Adrenal gland (tissue), 12 donors: ENCODE data around the gene RAD51B. TPM values are rescaled to one million over a fixed set of nuclear protein-coding genes. Genes with fewer than 3 reads are reported as not detected.
"Not testable (repeated sequence)": the region's sequence is repeated elsewhere in the genome, so short reads cannot be mapped to it uniquely, and the experiment has no call there.

Source experiments
- DNase-seq, 7 donors: peaks; one replicate each; pipeline ENCODE4 v3.0.0-alpha.2; 2019 to 2020
- H3K27ac ChIP-seq, 5 donors: fragments of 200-600 bp; sonication (generic) in 4 of 5; 1 replicate in 3 of 5; 2 replicates in 2 of 5; pipeline versions ENCODE4 v1.5.1 to v1.8.0; 2016 to 2020; ENCODE audit warnings: mild to moderate bottlenecking in 1 of 5
- H3K27me3 ChIP-seq: fragments of 200-600 bp; 2 replicates; pipeline ENCODE4 v1.8.0; 2021
- H3K36me3 ChIP-seq, 2 donors: fragments of 200-600 bp; replicated peaks in 1 of 2; 1 replicate in 1 of 2; 2 replicates in 1 of 2; pipeline versions ENCODE4 v1.5.1 to v1.8.0; 2018 to 2022
- H3K4me1 ChIP-seq, 2 donors: fragments of 200-600 bp; replicated peaks in 1 of 2; 1 replicate in 1 of 2; 2 replicates in 1 of 2; pipeline versions ENCODE4 v1.5.1 to v1.8.0; 2018 to 2021
- H3K4me3 ChIP-seq, 4 donors: fragments of 200-600 bp; sonication (generic) in 3 of 4; one replicate each; pipeline ENCODE4 v1.5.1; 2016 to 2018
- H3K9me3 ChIP-seq, 3 donors: fragments of 200-600 bp; sonication (generic) in 1 of 3; replicated peaks in 1 of 3; 1 replicate in 2 of 3; 2 replicates in 1 of 3; pipeline versions ENCODE4 v1.5.1 to v1.8.0; 2016 to 2021
- CTCF ChIP-seq, 6 experiments: fragments of 450-650 bp in 4 of 6; fragments of 200-600 bp in 2 of 6; sonication (generic) in 1 of 6; IDR thresholded peaks; 1 replicate in 5 of 6; 2 replicates in 1 of 6; pipeline versions ENCODE4 v1.5.1 to v1.8.0; 2016 to 2021; ENCODE audit warnings: antibody characterized with exemption in 6 of 6, mild to moderate bottlenecking in 2 of 6, moderate library complexity in 1 of 6
- POLR2A ChIP-seq, 2 donors: fragments of 450-650 bp; IDR thresholded peaks; one replicate each; pipeline ENCODE4 v1.6.1; 2017; ENCODE audit warnings: antibody characterized with exemption in 2 of 2, mild to moderate bottlenecking in 2 of 2, moderate library complexity in 1 of 2
- WGBS, 4 donors: extraction: QIAGEN DNeasy Blood & Tissue Kit in 2 of 4; methylation state at CpG; one replicate each; pipeline versions ENCODE4 v1.1.5 to v1.1.7; 2013 to 2017; 5-methylcytosine and 5-hydroxymethylcytosine counted together
- intact Hi-C, 2 donors: fragments of 100-400 bp; cut with DNase I; formaldehyde crosslinking; loops; one replicate each; pipeline versions ENCODE4 v1.14.1 to v1.15.0; 2022 to 2023
- polyA plus RNA-seq, 3 donors: library from polyadenylated mRNA; stranded (reverse); fragments of 200-250 nt in 2 of 3; fragments of 350-450 nt in 1 of 3; fragmentation: Illumina TruSeq in 1 of 3; extraction: RNeasy Lipid Tissue Mini Kit (QIAGEN cat#74804) in 1 of 3; gene quantifications; one replicate each; pipeline ENCODE4 v1.2.3, GENCODE V29; 2013 to 2014
- total RNA-seq, 9 donors: library from RNA; depleted of rRNA in 4 of 9; stranded (reverse); fragments of >200 nt in 4 of 9; fragments of 120-200 nt in 1 of 9; fragmentation: NEBNext Ultra II Directional in 1 of 9; extraction: Animal tissue kit (Norgen Biotek cat#: 25700) in 1 of 9; gene quantifications; one replicate each; pipeline versions ENCODE4 v1.1.0 to v1.2.4, GENCODE V29; 2013 to 2023
- donor health status: healthy with polysubstance abuse.
- donor health status: Bipolar disorder and iron deficiency.
- donor health status: DM: yes; HTN: yes; CAD: no.
- donor health status: DM: no; HTN: no; CAD: no.
- donor health status: DM: no; HTN: no; CAD: no.
- donor health status: DM: yes; HTN: yes; CAD: no.

Gene RAD51B
- total and polyA plus RNA-seq, 12 donors = 2.3 to 24.6 (median 12.4) TPM

DNA sequence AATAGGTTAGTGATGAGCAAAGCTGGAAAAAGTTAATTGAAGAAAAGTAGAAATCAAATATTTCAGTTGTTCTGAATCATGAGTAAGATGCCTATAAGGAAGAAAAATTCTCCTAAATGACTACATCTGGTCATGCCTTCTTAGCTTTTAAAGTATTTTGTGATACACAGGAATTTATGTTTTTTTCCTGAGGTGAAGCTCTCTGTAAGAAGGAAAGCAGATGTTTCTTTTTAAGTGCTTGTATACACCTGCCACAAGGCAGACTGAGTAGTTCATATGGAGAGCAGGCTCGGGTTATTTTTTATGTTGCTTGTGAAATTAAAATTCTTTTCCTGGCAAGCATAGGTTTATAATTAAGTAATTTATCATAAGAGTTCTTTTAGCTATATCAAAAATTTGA is 275.2 kb downstream of the RAD51B start:
- H3K4me1 ChIP-seq = no peaks in the 10 kb centered on the region
- no peaks in the 10 kb centered on the region for H3K27me3 ChIP-seq
- no peak overlapping the region for H3K27ac ChIP-seq

DNA sequence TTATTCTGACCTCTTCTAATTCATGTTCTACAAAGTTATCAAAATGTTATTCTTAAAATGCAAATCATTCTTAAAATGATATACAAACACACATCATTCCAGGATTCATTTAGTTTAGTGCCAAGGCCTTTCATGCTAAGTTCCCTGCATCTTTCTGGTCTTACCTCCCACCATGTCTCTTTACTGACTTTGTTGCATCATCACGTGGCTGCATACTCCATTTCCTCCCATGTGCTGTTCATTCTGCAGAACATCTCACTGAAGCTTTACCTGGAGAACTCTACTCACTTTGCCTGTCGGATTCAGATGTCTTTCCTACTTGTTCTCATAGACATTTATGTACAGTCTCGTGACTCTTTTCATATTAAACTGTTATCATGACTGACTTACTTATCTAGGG is 278.1 kb downstream of the RAD51B start:
- TF ChIP-seq CTCF (IDR thresholded peaks at IDR 0.05) (no peak), POLR2A (IDR thresholded peaks at IDR 0.05) (no peak)
- intact Hi-C loops = no loop called here
- DNase-seq = no peak
- Histone ChIP-seq H3K4me1 (no peaks in the 10 kb centered on the region), H3K4me3 (no peak overlapping the region), H3K9me3 (peaks cover 0 to 8% (median 0%) of the 10 kb centered on the region in 3 donors), H3K36me3 (no peaks in the 10 kb centered on the region), H3K27me3 (no peaks in the 10 kb centered on the region), H3K27ac (no peak overlapping the region)
- WGBS, 4 donors = 92 to 94% (median 93%) methylated on average over 3 of the region's 3 CpGs

More for the DNA sequence above, 275.2 kb downstream of the RAD51B start:
- Histone ChIP-seq H3K9me3 (no peaks in the 10 kb centered on the region), H3K36me3 (no peaks in the 10 kb centered on the region), H3K4me3 (no peak overlapping the region)
- 76 to 85% (median 81%) methylated on average over 1 of the region's 1 CpG for WGBS, 4 donors
- no peak for TF ChIP-seq CTCF (IDR thresholded peaks at IDR 0.05)
- TF ChIP-seq POLR2A (IDR thresholded peaks at IDR 0.05) = no peak
- no peak for DNase-seq
- intact Hi-C loops = no loop called here

GRCh38 chr14:68098834-68099233 is 279.3 kb downstream of the RAD51B start:
- Histone ChIP-seq H3K36me3 (no peaks in the 10 kb centered on the region), H3K4me3 (no peak overlapping the region), H3K9me3 (peaks cover 0 to 8% (median 0%) of the 10 kb centered on the region in 3 donors), H3K4me1 (no peaks in the 10 kb centered on the region), H3K27me3 (no peaks in the 10 kb centered on the region), H3K27ac (no peak overlapping the region)
- intact Hi-C loops = no loop called here
- 92 to 100% (median 94%) methylated on average over 2 of the region's 2 CpGs for WGBS, 4 donors
- DNase-seq = no peak
- TF ChIP-seq POLR2A (IDR thresholded peaks at IDR 0.05) (no peak), CTCF (IDR thresholded peaks at IDR 0.05) (no peak)

DNA sequence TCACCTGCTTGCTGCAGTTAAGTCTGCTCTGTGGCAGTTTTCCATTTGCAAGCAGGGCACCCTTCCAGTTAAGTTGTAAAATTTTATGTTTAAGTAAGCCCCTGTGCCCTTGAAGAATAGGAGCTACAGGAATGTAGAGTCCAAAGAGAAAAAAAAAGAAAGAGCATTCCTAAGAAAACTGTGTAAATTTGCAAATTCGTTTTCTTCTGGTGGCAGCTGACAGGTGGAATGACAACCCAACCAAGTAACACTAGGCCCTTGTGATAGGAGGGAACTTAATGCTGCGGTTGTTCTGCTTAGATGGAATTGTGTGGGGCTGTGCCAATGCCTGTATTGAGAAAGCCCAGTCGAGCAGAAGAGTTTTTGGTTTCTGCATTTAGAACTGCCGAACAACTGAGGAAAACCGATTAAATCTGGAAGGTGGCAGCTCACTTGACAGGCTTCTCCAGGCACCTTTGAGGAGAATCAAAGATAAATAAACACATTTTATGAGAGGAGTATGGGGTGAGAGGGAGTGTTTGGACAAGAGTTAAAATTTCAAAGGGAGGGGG is 280.0 kb downstream of the RAD51B start:
- TF ChIP-seq POLR2A (IDR thresholded peaks at IDR 0.05) = no peak
- TF ChIP-seq CTCF (IDR thresholded peaks at IDR 0.05) = no peak
- WGBS, 4 donors = 91 to 94% (median 94%) methylated on average over 5 of the region's 5 CpGs
- Histone ChIP-seq H3K4me3 (no peak overlapping the region), H3K9me3 (peaks cover 0 to 8% (median 0%) of the 10 kb centered on the region in 3 donors), H3K4me1 (no peaks in the 10 kb centered on the region), H3K27ac (no peak overlapping the region), H3K27me3 (no peaks in the 10 kb centered on the region), H3K36me3 (no peaks in the 10 kb centered on the region)
- intact Hi-C loops = no loop called here
- DNase-seq = no peak

DNA sequence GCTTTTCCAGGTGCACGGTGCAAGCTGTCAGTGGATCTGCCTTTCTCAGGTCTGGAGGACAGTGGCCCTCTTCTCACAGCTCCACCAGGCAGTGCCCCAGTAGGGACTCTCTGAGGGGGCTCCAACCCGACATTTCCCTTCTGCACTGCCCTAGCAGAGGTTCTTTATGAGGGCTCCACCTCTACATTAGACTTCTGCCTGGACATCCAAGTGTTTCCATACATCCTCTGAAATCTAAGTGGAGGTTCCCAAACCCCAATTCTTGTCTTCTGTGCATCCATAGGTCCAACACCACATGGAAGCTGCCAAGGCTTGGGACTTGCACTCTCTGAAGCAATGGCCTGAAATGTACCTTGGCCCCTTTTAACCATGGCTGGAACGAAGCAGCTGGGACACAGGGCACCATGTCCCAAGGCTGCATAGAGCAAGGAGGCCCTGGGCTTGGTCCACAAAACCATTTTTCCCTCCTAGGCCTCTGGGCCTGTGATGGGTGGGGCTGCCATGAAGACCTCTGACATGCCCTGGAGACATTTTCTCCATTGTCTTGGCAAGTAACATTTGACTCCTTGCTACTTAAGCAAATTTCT is 282.2 kb downstream of the RAD51B start:
- H3K4me3 ChIP-seq, H3K36me3 ChIP-seq, intact Hi-C loops, H3K27me3 ChIP-seq, H3K9me3 ChIP-seq, DNase-seq, H3K4me1 ChIP-seq, H3K27ac ChIP-seq: not testable (repeated sequence)
- WGBS, 4 donors = 95 to 100% (median 95%) methylated on average over 3 of the region's 3 CpGs; no CpG with 5 or more reads in 1 of the 4 donors
